ENCODE measurements around the gene ZNF556. TPM values are rescaled to one million over a fixed set of nuclear protein-coding genes. Genes with fewer than 3 reads are reported as not detected.

Gene ZNF556
- total RNA-seq, 1 donor = not detected

DNA sequence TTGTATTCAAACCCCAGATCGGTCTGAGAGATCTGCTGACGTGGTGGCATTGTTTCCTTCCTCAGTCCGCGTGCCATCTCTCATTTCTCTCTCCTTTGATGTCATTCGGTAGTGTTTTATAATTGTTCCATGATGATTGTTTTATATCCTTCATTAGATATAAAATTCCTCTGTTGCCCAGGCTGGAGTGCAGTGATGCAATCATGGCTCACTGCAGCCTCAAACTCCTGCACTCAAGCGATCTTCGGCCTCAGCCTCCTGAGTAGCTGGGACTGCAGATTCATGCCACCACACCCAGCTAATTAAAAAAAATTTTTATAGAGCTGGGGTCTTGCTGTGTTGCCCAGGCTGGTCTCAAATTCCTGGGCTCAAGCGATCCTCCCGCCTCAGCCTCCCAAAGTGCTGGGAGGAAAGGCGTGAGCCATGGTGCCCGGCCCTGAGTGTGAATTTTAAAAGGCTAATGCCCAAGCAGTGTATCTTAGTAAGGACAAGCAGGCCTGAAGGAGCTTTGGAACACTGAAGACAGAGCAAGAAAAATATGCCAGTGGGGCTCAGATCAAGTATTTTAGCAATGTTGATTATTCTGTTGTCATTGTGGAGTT lies 38.9 kb downstream of the ZNF556 start:
- TF ChIP-seq, protein P1, sequence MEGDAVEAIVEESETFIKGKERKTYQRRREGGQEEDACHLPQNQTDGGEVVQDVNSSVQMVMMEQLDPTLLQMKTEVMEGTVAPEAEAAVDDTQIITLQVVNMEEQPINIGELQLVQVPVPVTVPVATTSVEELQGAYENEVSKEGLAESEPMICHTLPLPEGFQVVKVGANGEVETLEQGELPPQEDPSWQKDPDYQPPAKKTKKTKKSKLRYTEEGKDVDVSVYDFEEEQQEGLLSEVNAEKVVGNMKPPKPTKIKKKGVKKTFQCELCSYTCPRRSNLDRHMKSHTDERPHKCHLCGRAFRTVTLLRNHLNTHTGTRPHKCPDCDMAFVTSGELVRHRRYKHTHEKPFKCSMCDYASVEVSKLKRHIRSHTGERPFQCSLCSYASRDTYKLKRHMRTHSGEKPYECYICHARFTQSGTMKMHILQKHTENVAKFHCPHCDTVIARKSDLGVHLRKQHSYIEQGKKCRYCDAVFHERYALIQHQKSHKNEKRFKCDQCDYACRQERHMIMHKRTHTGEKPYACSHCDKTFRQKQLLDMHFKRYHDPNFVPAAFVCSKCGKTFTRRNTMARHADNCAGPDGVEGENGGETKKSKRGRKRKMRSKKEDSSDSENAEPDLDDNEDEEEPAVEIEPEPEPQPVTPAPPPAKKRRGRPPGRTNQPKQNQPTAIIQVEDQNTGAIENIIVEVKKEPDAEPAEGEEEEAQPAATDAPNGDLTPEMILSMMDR (IDR thresholded peaks at IDR 0.05; ENCODE audit: extremely low read depth, low read depth, low read length) = no peak
- H3K9me3 ChIP-seq (ENCODE audit: low read depth, low read length) = no peaks in the 10 kb centered on the region
- DNase-seq (ENCODE audit: insufficient read length, low spot score, missing footprints) = no peak

GRCh38 chr19:2906631-2907195 lies 39.6 kb downstream of the ZNF556 start:
- H3K27ac ChIP-seq (ENCODE audit: low read depth, low read length) = no peak overlapping the region
- no peak overlapping the region for H3K4me3 ChIP-seq (ENCODE audit: insufficient read depth, low read length)
- peaks cover 38% of the 10 kb centered on the region for H3K79me2 ChIP-seq (ENCODE audit: insufficient read depth, low read length)
- H3K9me3 ChIP-seq (ENCODE audit: low read depth, low read length) = no peaks in the 10 kb centered on the region
- DNase-seq (ENCODE audit: insufficient read length, low spot score, missing footprints) = no peak
- no peaks in the 10 kb centered on the region for H3K27me3 ChIP-seq (ENCODE audit: insufficient read depth, low read length)
- TF ChIP-seq, protein P1 (IDR thresholded peaks at IDR 0.05; ENCODE audit: extremely low read depth, low read depth, low read length) = no peak
- H4K20me1 ChIP-seq (ENCODE audit: insufficient read depth, low read length) = no peaks in the 10 kb centered on the region
- no peaks in the 10 kb centered on the region for H3K4me1 ChIP-seq (ENCODE audit: insufficient read depth, low read length)
- H3K4me2 ChIP-seq (ENCODE audit: insufficient read depth, low read length) = no peak overlapping the region
- no peak overlapping the region for H2AFZ ChIP-seq (ENCODE audit: low read length)
- H3K36me3 ChIP-seq (ENCODE audit: insufficient read depth, low read length) = no peaks in the 10 kb centered on the region

More for the DNA sequence above, 38.9 kb downstream of the ZNF556 start:
- Histone ChIP-seq H3K4me3 (ENCODE audit: insufficient read depth, low read length) (no peak overlapping the region), H4K20me1 (ENCODE audit: insufficient read depth, low read length) (no peaks in the 10 kb centered on the region), H3K36me3 (ENCODE audit: insufficient read depth, low read length) (no peaks in the 10 kb centered on the region), H3K27me3 (ENCODE audit: insufficient read depth, low read length) (no peaks in the 10 kb centered on the region), H3K79me2 (ENCODE audit: insufficient read depth, low read length) (peaks cover 40% of the 10 kb centered on the region), H3K27ac (ENCODE audit: low read depth, low read length) (no peak overlapping the region), H2AFZ (ENCODE audit: low read length) (no peak overlapping the region), H3K4me2 (ENCODE audit: insufficient read depth, low read length) (no peak overlapping the region), H3K4me1 (ENCODE audit: insufficient read depth, low read length) (no peaks in the 10 kb centered on the region)

DNA sequence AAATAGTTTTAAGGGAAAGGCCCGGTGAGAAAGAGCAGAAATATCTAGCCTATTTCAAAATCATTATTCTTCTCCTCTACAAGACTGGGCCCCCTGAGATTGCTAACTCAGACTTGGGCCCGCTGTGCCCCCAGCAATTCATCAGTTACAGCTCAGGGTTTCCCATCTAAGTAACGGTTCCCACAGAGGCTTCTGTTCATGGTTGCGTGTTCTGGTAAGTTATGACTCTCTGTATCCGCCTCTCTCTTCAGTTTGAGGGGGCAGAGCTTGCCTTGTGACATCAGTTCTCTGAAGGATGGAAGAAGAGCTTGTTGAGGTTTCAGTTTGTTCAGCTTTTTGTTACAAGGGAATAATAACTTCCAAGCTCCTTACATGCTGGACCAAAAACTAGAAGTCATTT lies 45.2 kb downstream of the ZNF556 start:
- H3K9me3 ChIP-seq (ENCODE audit: low read depth, low read length) = peaks cover 11% of the 10 kb centered on the region
- H3K36me3 ChIP-seq (ENCODE audit: insufficient read depth, low read length) = peaks cover 19% of the 10 kb centered on the region
- TF ChIP-seq, protein P1 (IDR thresholded peaks at IDR 0.05; ENCODE audit: extremely low read depth, low read depth, low read length) = no peak
- DNase-seq (ENCODE audit: insufficient read length, low spot score, missing footprints) = no peak
- H4K20me1 ChIP-seq (ENCODE audit: insufficient read depth, low read length) = no peaks in the 10 kb centered on the region
- H3K4me3 ChIP-seq (ENCODE audit: insufficient read depth, low read length) = no peak overlapping the region
- no peak overlapping the region for H3K27ac ChIP-seq (ENCODE audit: low read depth, low read length)
- H3K4me2 ChIP-seq (ENCODE audit: insufficient read depth, low read length) = no peak overlapping the region
- H3K4me1 ChIP-seq (ENCODE audit: insufficient read depth, low read length) = no peaks in the 10 kb centered on the region
- H3K79me2 ChIP-seq (ENCODE audit: insufficient read depth, low read length) = peaks cover 5% of the 10 kb centered on the region
- no peaks in the 10 kb centered on the region for H3K27me3 ChIP-seq (ENCODE audit: insufficient read depth, low read length)
- H2AFZ ChIP-seq (ENCODE audit: low read length) = no peak overlapping the region

GRCh38 chr19:2917275-2918184 lies 50.4 kb downstream of the ZNF556 start:
- Histone ChIP-seq H2AFZ (ENCODE audit: low read length) (no peak overlapping the region), H3K27ac (ENCODE audit: low read depth, low read length) (no peak overlapping the region), H3K4me3 (ENCODE audit: insufficient read depth, low read length) (no peak overlapping the region), H4K20me1 (ENCODE audit: insufficient read depth, low read length) (no peaks in the 10 kb centered on the region), H3K9me3 (ENCODE audit: low read depth, low read length) (peaks cover 26% of the 10 kb centered on the region), H3K36me3 (ENCODE audit: insufficient read depth, low read length) (peaks cover 34% of the 10 kb centered on the region), H3K4me2 (ENCODE audit: insufficient read depth, low read length) (no peak overlapping the region), H3K27me3 (ENCODE audit: insufficient read depth, low read length) (no peaks in the 10 kb centered on the region), H3K79me2 (ENCODE audit: insufficient read depth, low read length) (no peaks in the 10 kb centered on the region), H3K4me1 (ENCODE audit: insufficient read depth, low read length) (no peaks in the 10 kb centered on the region)
- TF ChIP-seq, protein P1 (IDR thresholded peaks at IDR 0.05; ENCODE audit: extremely low read depth, low read depth, low read length) = no peak
- no peak for DNase-seq (ENCODE audit: insufficient read length, low spot score, missing footprints)

All from osteoblast (primary cell).